RWPE1 (cell line): ENCODE measurements around the gene ZRANB3.
"Not testable (repeated sequence)": the region's sequence is repeated elsewhere in the genome, so short reads cannot be mapped to it uniquely, and the experiment has no call there.

Source experiments
- CTCF ChIA-PET: fragments of 350-600 bp; sonication (Branson Sonifier 250); formaldehyde crosslinking; extraction: SDS; loops from one replicate; lab custom pipeline; 2021; lab: Yijun Ruan, JAX
- POLR2A ChIA-PET: fragments of 400-600 bp; formaldehyde crosslinking; extraction: SDS; loops from one replicate; lab custom pipeline; 2020; ENCODE audit warnings: antibody characterized with exemption; ENCODE audit not compliant: low non-redundant PET; lab: Yijun Ruan, JAX
- DNase-seq: peaks from one replicate; pipeline ENCODE4 v3.0.0; 2012; ENCODE audit warnings: low spot score
- H3K27ac ChIP-seq: fragments of 450-650 bp; 2 replicates; pipeline ENCODE4 v1.5.1; 2017
- CTCF ChIP-seq: fragments of 450-650 bp; conservative IDR thresholded peaks from 2 replicates; pipeline ENCODE4 v1.5.1; 2017; ENCODE audit warnings: low read depth, mild to moderate bottlenecking

Gene ZRANB3

GRCh38 chr2:135299165-135299564 lies 231.9 kb downstream of the ZRANB3 start:
- CTCF ChIA-PET: no interaction called here
- no peak for TF ChIP-seq CTCF
- POLR2A ChIA-PET: no interaction called here
- no peak for DNase-seq
- H3K27ac ChIP-seq: no peak overlapping the region

GRCh38 chr2:135287121-135287520 lies 243.9 kb downstream of the ZRANB3 start:
- CTCF ChIA-PET: interaction anchor here (0.7 kb wide), 1 partner anchor 40 kb away, joined by 7 read pairs; no protein-coding TSS in a partner anchor
- POLR2A ChIA-PET, H3K27ac ChIP-seq, DNase-seq: not testable (repeated sequence)

- no peak overlapping the region for H3K27ac ChIP-seq
- ChIA-PET CTCF (no interaction called here), POLR2A (no interaction called here)
- no peak for DNase-seq
- no peak for TF ChIP-seq CTCF
Measured at GRCh38 chr2:135285391-135285790, 245.6 kb downstream of the ZRANB3 start.

GRCh38 chr2:135281379-135281778 lies 249.6 kb downstream of the ZRANB3 start:
- H3K27ac ChIP-seq: no peak overlapping the region
- ChIA-PET CTCF (interaction anchor here (0.6 kb wide), 1 partner anchor 324 kb away, joined by 3 read pairs; no protein-coding TSS in a partner anchor), POLR2A (no interaction called here)
- DNase-seq: no peak
- TF ChIP-seq CTCF: no peak

GRCh38 chr2:135279209-135279608 lies 251.8 kb downstream of the ZRANB3 start:
- DNase-seq: no peak
- ChIA-PET CTCF (no interaction called here), POLR2A (no interaction called here)
- no peak overlapping the region for H3K27ac ChIP-seq
- no peak for TF ChIP-seq CTCF

- no peak for TF ChIP-seq CTCF
- CTCF ChIA-PET: no interaction called here
- POLR2A ChIA-PET: no interaction called here
- H3K27ac ChIP-seq: no peak overlapping the region
- no peak for DNase-seq
Measured at GRCh38 chr2:135276525-135276924, 254.5 kb downstream of the ZRANB3 start.

- ChIA-PET POLR2A (no interaction called here), CTCF (interaction anchor here (0.7 kb wide), 1 partner anchor 218 kb away, joined by 4 read pairs; no protein-coding TSS in a partner anchor)
- TF ChIP-seq CTCF: no peak
- DNase-seq: no peak
- no peak overlapping the region for H3K27ac ChIP-seq
Measured at GRCh38 chr2:135271006-135271405, 260.0 kb downstream of the ZRANB3 start.
